ENCODE data around the gene SCAMP2.
A peak's percentile ranks its signal among the peaks of the same experiment; 100 is the strongest.

SCAMP2 gene

GRCh38 chr15:74842581-74843444, 30.4 kb downstream of the SCAMP2 start, which contains the start of gene ULK3:
TSS of gene ULK3 (minus strand) at chr15:74843156. CDS start at chr15:74843105, 51 bp downstream.
- TF ChIP-seq, protein P1, sequence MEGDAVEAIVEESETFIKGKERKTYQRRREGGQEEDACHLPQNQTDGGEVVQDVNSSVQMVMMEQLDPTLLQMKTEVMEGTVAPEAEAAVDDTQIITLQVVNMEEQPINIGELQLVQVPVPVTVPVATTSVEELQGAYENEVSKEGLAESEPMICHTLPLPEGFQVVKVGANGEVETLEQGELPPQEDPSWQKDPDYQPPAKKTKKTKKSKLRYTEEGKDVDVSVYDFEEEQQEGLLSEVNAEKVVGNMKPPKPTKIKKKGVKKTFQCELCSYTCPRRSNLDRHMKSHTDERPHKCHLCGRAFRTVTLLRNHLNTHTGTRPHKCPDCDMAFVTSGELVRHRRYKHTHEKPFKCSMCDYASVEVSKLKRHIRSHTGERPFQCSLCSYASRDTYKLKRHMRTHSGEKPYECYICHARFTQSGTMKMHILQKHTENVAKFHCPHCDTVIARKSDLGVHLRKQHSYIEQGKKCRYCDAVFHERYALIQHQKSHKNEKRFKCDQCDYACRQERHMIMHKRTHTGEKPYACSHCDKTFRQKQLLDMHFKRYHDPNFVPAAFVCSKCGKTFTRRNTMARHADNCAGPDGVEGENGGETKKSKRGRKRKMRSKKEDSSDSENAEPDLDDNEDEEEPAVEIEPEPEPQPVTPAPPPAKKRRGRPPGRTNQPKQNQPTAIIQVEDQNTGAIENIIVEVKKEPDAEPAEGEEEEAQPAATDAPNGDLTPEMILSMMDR (IDR thresholded peaks at IDR 0.05; ENCODE audit: borderline replicate concordance, control extremely low read depth, extremely low read depth, insufficient read depth, missing control alignments), result peak; percentile 75
- DNase-seq (ENCODE audit: low spot score), result peak; percentile 98
- in situ Hi-C loops (cut with MboI; ENCODE audit: low sequenced_read_pairs, unreplicated experiment), result no loop called here

DNA sequence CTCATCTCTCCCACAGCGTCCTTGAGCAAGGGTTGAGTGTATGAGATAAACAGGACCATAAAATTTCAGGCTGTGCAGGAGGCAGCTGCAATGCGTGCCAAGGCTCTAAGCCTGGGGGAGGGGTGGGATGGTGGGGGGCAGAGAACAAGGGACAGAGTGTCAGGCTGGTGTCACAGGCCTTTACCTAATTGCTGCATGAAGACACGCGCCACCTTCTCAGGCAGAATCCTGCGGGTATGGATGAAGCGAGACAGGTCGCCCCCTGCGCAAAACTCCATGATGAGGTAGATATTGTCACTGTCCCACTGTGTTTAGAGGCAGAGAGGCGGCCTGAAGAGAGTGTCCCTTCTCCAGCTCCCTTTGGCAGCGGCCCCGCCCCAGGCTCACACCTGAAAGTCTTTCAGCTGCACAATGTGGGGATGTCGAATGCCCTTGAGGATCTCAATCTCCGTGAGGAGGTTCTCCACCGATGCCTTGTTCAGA, 31.2 kb downstream of the SCAMP2 start:
- in situ Hi-C loops (cut with MboI; ENCODE audit: low sequenced_read_pairs, unreplicated experiment), result no loop called here
- TF ChIP-seq, protein P1 (IDR thresholded peaks at IDR 0.05; ENCODE audit: borderline replicate concordance, control extremely low read depth, extremely low read depth, insufficient read depth, missing control alignments), result no peak
- DNase-seq (ENCODE audit: low spot score), result no peak

GRCh38 chr15:74840851-74841775, 32.1 kb downstream of the SCAMP2 start:
- DNase-seq (ENCODE audit: low spot score), result no peak
- TF ChIP-seq, protein P1 (IDR thresholded peaks at IDR 0.05; ENCODE audit: borderline replicate concordance, control extremely low read depth, extremely low read depth, insufficient read depth, missing control alignments), result no peak
- in situ Hi-C loops (cut with MboI; ENCODE audit: low sequenced_read_pairs, unreplicated experiment), result no loop called here

GRCh38 chr15:74839526-74840395, 33.4 kb downstream of the SCAMP2 start:
- in situ Hi-C loops (cut with MboI; ENCODE audit: low sequenced_read_pairs, unreplicated experiment), result no loop called here

DNA sequence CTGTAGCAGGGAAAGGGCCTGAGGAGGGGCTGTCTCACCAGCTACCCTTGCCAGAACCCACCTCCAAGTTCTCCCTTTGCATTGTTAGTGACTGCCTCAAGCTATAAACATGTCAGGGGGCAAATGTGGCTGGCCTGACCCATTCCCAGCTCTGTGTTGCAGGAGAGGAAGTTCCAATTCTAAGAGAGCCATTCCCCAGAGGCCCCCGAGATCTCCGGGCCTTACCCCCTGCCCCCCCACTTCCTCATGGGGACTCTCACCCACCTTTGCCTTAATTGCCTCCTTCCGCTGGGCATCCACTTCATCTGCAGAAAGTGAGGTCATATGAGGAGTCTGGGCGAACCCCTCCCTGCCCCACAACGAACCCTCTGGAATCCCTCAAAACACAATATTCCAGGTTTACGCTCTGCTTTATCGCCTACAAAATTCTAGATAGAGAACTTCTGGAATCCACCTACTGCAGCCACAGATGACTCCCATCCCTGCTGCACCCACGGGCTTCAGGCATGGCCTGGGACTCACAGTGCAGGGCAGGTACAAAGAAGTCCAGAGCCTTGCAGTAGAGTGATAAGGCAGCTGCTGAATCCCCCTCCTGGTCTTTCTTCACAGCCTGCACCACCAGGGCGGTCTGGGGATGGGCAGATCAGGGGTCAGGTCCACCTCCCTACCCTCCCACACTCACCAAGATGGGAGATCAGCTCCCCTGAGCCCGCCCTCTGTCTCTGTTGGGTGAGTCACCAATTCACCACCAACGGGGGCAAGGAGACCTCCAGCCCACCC, 34.2 kb downstream of the SCAMP2 start:
- in situ Hi-C loops (cut with MboI; ENCODE audit: low sequenced_read_pairs, unreplicated experiment), result no loop called here
- TF ChIP-seq, protein P1 (IDR thresholded peaks at IDR 0.05; ENCODE audit: borderline replicate concordance, control extremely low read depth, extremely low read depth, insufficient read depth, missing control alignments), result no peak
- no peak for DNase-seq (ENCODE audit: low spot score)

More at GRCh38 chr15:74839526-74840395, 33.4 kb downstream of the SCAMP2 start:
- TF ChIP-seq, protein P1 (IDR thresholded peaks at IDR 0.05; ENCODE audit: borderline replicate concordance, control extremely low read depth, extremely low read depth, insufficient read depth, missing control alignments), result no peak
- no peak for DNase-seq (ENCODE audit: low spot score)

Data from GM13976 (cell line).